IPS DF 6.9 (cell line): Measurements from ENCODE around the gene CLIC4.

ENCODE experiments used
- DNase-seq: peaks from one replicate; pipeline ENCODE4 v3.0.0-alpha.2; 2013; ENCODE audit warnings: low read depth, low spot score
- H3K27ac ChIP-seq: one replicate; pipeline ENCODE4 v1.5.1; 2013; ENCODE audit warnings: low read length, control low read depth
- H3K27me3 ChIP-seq: 2 replicates; pipeline ENCODE4 v1.6.1; 2013; ENCODE audit warnings: mild to moderate bottlenecking, low read length; ENCODE audit not compliant: control insufficient read depth, insufficient read depth
- H3K36me3 ChIP-seq: 2 replicates; pipeline ENCODE4 v1.6.1; 2013; ENCODE audit warnings: low read length; ENCODE audit not compliant: control insufficient read depth, insufficient read depth
- H3K4me1 ChIP-seq: 2 replicates; pipeline ENCODE4 v1.6.1; 2013; ENCODE audit warnings: low read length; ENCODE audit not compliant: control insufficient read depth, insufficient read depth
- H3K4me3 ChIP-seq: 2 replicates; pipeline ENCODE4 v1.5.1; 2013; ENCODE audit warnings: mild to moderate bottlenecking, low read length
- H3K9me3 ChIP-seq: 2 replicates; pipeline ENCODE4 v1.6.1; 2013; ENCODE audit warnings: low read length, inconsistent platforms; ENCODE audit not compliant: control insufficient read depth, insufficient read depth
- WGBS: extraction: QIAGEN DNeasy Blood & Tissue Kit; methylation state at CpG from one replicate; pipeline ENCODE4 v1.1.7; 2013; ENCODE audit warnings: mixed read lengths, missing lambda C conversion rate; ENCODE audit not compliant: insufficient read length, insufficient coverage; 5-methylcytosine and 5-hydroxymethylcytosine counted together

Gene CLIC4

DNA sequence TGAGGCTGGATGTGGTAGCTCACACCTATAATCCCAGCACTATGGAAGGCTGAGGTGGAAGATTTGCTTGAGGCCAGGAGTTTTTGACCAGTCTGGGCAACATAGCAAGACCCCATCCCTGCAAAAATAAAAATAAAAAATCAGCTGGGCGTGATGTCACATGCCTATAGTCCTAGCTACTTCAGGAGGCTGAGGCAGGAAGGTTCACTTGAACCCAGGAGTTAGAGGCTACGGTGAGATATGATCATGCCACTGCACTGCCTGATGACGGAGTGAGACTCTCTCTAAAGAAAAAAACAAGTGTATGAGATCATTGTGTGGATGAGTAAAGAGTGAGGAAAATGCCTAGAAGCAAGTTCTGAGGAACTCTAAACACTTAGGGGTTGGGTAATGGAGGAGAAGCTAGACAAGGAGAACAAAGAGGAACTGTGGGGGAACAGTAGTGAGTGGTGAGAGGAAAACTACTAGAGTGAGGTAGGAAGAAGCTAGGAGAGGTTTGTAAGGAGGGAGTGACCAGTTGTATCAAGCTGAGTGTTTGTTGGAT lies 17.0 kb downstream of the CLIC4 start:
- Histone ChIP-seq H3K36me3 (no peaks in the 10 kb centered on the region), H3K4me1 (peaks cover 1% of the 10 kb centered on the region; the same call in 1 of the 2 replicates), H3K9me3 (no peaks in the 10 kb centered on the region), H3K4me3 (no peak overlapping the region), H3K27me3 (no peaks in the 10 kb centered on the region), H3K27ac (no peak overlapping the region)
- no CpG with 5 or more reads among the region's 3 CpGs for WGBS
- DNase-seq, result no peak

GRCh38 chr1:24763671-24764070 lies 18.4 kb downstream of the CLIC4 start:
- H3K4me1 ChIP-seq, result no peaks in the 10 kb centered on the region; the same call in 1 of the 2 replicates
- no peak for DNase-seq
- H3K27me3 ChIP-seq, result no peaks in the 10 kb centered on the region
- H3K9me3 ChIP-seq, result no peaks in the 10 kb centered on the region
- no CpG with 5 or more reads among the region's 3 CpGs for whole genome bisulfite sequencing
- no peak overlapping the region for H3K27ac ChIP-seq
- H3K4me3 ChIP-seq, result no peak overlapping the region
- no peaks in the 10 kb centered on the region for H3K36me3 ChIP-seq

DNA sequence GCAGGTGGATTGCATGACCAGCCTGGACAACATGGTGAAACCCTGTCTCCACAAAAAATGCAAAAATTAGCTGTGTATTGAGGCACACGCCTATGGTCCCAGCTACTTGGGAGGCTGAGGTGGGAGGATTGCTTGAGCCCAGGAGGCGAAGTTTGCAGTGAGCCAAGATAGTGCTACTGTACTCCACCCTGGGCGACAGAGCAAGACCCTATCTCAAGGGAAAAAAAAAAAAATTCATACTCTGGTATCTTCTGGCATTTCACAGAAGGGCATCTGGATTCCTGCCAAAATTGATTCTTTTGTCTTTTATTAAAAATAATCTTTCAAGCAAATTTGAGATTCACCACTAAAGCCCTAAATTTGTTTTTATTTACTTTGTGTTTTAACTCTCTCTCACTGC lies 19.2 kb downstream of the CLIC4 start:
- no peak overlapping the region for H3K4me3 ChIP-seq
- no peaks in the 10 kb centered on the region; the same call in 1 of the 2 replicates for H3K4me1 ChIP-seq
- H3K27ac ChIP-seq, result no peak overlapping the region
- H3K9me3 ChIP-seq, result no peaks in the 10 kb centered on the region
- no CpG with 5 or more reads among the region's 3 CpGs for WGBS
- no peaks in the 10 kb centered on the region for H3K36me3 ChIP-seq
- no peaks in the 10 kb centered on the region for H3K27me3 ChIP-seq
- no peak for DNase-seq

- no peaks in the 10 kb centered on the region; the same call in 1 of the 2 replicates for H3K4me1 ChIP-seq
- H3K4me3 ChIP-seq, result no peak overlapping the region
- H3K9me3 ChIP-seq, result no peaks in the 10 kb centered on the region
- no peaks in the 10 kb centered on the region for H3K36me3 ChIP-seq
- WGBS, result no CpG with 5 or more reads among the region's 1 CpG
- DNase-seq, result no peak
- no peaks in the 10 kb centered on the region for H3K27me3 ChIP-seq
- no peak overlapping the region for H3K27ac ChIP-seq
These were observed 19.6 kb downstream of the CLIC4 start for GRCh38 chr1:24764848-24765247.

- Histone ChIP-seq H3K4me3 (no peak overlapping the region), H3K9me3 (no peaks in the 10 kb centered on the region), H3K4me1 (no peaks in the 10 kb centered on the region), H3K36me3 (no peaks in the 10 kb centered on the region), H3K27ac (no peak overlapping the region), H3K27me3 (no peaks in the 10 kb centered on the region)
- DNase-seq, result no peak
- WGBS, result no CpG with 5 or more reads among the region's 8 CpGs
These were observed 20.2 kb downstream of the CLIC4 start for GRCh38 chr1:24765308-24765988.

- Histone ChIP-seq H3K36me3 (no peaks in the 10 kb centered on the region), H3K27ac (no peak overlapping the region), H3K4me3 (no peak overlapping the region), H3K27me3 (no peaks in the 10 kb centered on the region), H3K9me3 (no peaks in the 10 kb centered on the region), H3K4me1 (no peaks in the 10 kb centered on the region)
- no peak for DNase-seq
- no CpG with 5 or more reads among the region's 1 CpG for WGBS
These were observed 22.1 kb downstream of the CLIC4 start for GRCh38 chr1:24767351-24767750.

DNA sequence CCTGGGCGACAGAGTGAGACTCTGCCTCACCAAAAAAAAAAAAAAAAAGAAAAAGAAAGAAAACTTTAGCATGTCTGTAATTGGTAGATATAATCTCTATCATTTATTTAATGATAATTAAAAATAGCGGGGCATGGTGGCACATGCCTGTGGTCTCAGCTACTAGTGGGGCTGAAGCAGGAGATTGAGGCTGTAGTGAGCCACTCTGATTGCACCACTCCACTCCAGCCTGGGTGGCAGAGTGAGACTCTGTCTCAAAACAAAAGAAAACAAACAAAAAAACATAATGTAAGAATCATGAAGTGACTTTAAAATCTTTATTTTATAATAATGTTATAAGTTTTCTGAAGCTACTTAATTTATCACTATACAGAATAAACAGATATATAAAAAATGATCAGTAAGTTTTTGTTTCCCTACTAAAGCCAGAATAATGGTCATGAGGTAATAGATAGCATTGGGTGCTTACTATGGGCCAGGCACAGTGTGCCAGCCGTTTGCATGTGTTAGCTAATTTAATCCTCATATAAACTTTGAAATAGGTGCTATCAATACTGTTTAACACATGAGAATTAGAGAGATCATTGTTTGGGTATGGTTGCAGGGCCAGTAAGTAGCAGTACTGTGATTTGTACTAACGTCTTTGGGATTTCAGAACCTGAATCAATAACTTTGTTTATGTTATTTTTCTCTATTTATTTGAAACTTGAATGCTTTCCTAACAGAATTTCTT lies 23.8 kb downstream of the CLIC4 start:
- H3K27ac ChIP-seq, result no peak overlapping the region
- no CpG with 5 or more reads among the region's 4 CpGs for WGBS

GRCh38 chr1:24769656-24770651 lies 24.7 kb downstream of the CLIC4 start:
- no peaks in the 10 kb centered on the region for H3K9me3 ChIP-seq
- H3K4me3 ChIP-seq, result no peak overlapping the region
- no peak for DNase-seq
- no peak overlapping the region for H3K27ac ChIP-seq
- no peaks in the 10 kb centered on the region for H3K27me3 ChIP-seq
- no CpG with 5 or more reads among the region's 2 CpGs for WGBS
- H3K4me1 ChIP-seq, result no peaks in the 10 kb centered on the region
- no peaks in the 10 kb centered on the region for H3K36me3 ChIP-seq

More for the DNA sequence above, 23.8 kb downstream of the CLIC4 start:
- Histone ChIP-seq H3K9me3 (no peaks in the 10 kb centered on the region), H3K36me3 (no peaks in the 10 kb centered on the region), H3K4me1 (no peaks in the 10 kb centered on the region), H3K4me3 (no peak overlapping the region), H3K27me3 (no peaks in the 10 kb centered on the region)
- no peak for DNase-seq

GRCh38 chr1:24770881-24771280 lies 25.6 kb downstream of the CLIC4 start:
- Histone ChIP-seq H3K9me3 (no peaks in the 10 kb centered on the region), H3K4me1 (no peaks in the 10 kb centered on the region), H3K27me3 (no peaks in the 10 kb centered on the region), H3K36me3 (no peaks in the 10 kb centered on the region), H3K27ac (no peak overlapping the region), H3K4me3 (no peak overlapping the region)
- no peak for DNase-seq
- WGBS, result no CpG with 5 or more reads among the region's 5 CpGs

- no peak overlapping the region for H3K27ac ChIP-seq
- no peaks in the 10 kb centered on the region for H3K36me3 ChIP-seq
- H3K27me3 ChIP-seq, result no peaks in the 10 kb centered on the region
- no peaks in the 10 kb centered on the region for H3K9me3 ChIP-seq
- no peak for DNase-seq
- no peaks in the 10 kb centered on the region for H3K4me1 ChIP-seq
- no peak overlapping the region for H3K4me3 ChIP-seq
These were observed 26.3 kb downstream of the CLIC4 start for GRCh38 chr1:24771574-24771973.
